NT2/D1 (cell line): Measurements from ENCODE around the gene CELSR1.

Experiments
- SUZ12 ChIP-seq: IDR thresholded peaks from 2 replicates; pipeline ENCODE4 v1.6.1; 2011; ENCODE audit not compliant: insufficient read length, insufficient read depth; ENCODE audit errors: extremely low read depth
- YY1 ChIP-seq: IDR thresholded peaks from 2 replicates; pipeline ENCODE4 v1.6.1; 2011; ENCODE audit not compliant: insufficient read length, insufficient read depth
- ZNF274 ChIP-seq: IDR thresholded peaks from 2 replicates; pipeline ENCODE4 v1.6.1; 2011; ENCODE audit warnings: mild to moderate bottlenecking, low read depth, low read length

DNA sequence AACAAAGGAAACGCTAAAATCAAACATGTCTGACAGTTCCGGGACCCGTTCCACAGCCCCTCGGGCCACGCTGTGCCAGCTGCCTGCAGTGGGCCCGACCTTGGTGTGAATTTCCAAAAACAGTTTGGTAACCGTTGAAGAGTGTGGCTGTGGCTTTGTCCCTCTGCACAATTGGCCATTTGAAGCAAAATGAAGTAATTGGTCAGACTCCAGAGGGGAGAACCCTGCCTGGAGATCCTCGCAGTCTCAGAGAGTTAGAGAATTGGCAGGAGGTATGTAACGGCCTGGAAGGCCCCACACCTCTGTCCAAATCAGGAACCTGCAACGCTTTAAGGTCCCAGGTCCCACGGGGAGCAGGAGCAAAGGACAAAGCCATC, 175.6 kb downstream of the CELSR1 start:
- TF ChIP-seq YY1 (no peak), SUZ12 (no peak), ZNF274 (no peak)
